Measurements from ENCODE around the gene TSPOAP1.

Gene TSPOAP1

GRCh38 chr17:58262149-58262548, 66.4 kb downstream of the TSPOAP1 start:
- Histone ChIP-seq H4K20me1 (ENCODE audit: low read depth, low read length) (no peaks in the 10 kb centered on the region), H3K27ac (ENCODE audit: low read depth, low read length) (no peak overlapping the region), H3K79me2 (ENCODE audit: insufficient read depth, low read length) (no peaks in the 10 kb centered on the region), H2AFZ (ENCODE audit: low read depth, low read length, severe bottlenecking) (no peak overlapping the region), H3K9me3 (ENCODE audit: insufficient read depth, low read length) (no peaks in the 10 kb centered on the region), H3K9me2 (replicated peaks; ENCODE audit: insufficient read depth, low read length) (no peaks in the 10 kb centered on the region), H3K36me3 (ENCODE audit: low read length) (no peaks in the 10 kb centered on the region), H3K27me3 (ENCODE audit: low read length) (no peaks in the 10 kb centered on the region), H3K4me2 (ENCODE audit: low read depth, low read length, poor library complexity, severe bottlenecking) (no peak overlapping the region), H3F3A (ENCODE audit: insufficient read depth) (no peaks in the 10 kb centered on the region), H3K4me3 (ENCODE audit: insufficient read depth, low read length, poor library complexity, severe bottlenecking) (no peak overlapping the region), H3K9ac (ENCODE audit: low read length) (no peak overlapping the region)
- TF ChIP-seq CTCF (IDR thresholded peaks at IDR 0.05; ENCODE audit: insufficient read depth, low read length, poor library complexity, severe bottlenecking): no peak
- no peak for TF ChIP-seq EZH2phosphoT487 (conservative IDR thresholded peaks at IDR 0.05; ENCODE audit: low read length)

- Histone ChIP-seq H3F3A (ENCODE audit: insufficient read depth) (no peaks in the 10 kb centered on the region), H3K27ac (ENCODE audit: low read depth, low read length) (no peak overlapping the region), H3K9me3 (ENCODE audit: insufficient read depth, low read length) (no peaks in the 10 kb centered on the region), H3K4me3 (ENCODE audit: insufficient read depth, low read length, poor library complexity, severe bottlenecking) (no peak overlapping the region), H4K20me1 (ENCODE audit: low read depth, low read length) (no peaks in the 10 kb centered on the region), H3K4me2 (ENCODE audit: low read depth, low read length, poor library complexity, severe bottlenecking) (no peak overlapping the region), H3K36me3 (ENCODE audit: low read length) (no peaks in the 10 kb centered on the region), H3K27me3 (ENCODE audit: low read length) (no peaks in the 10 kb centered on the region), H2AFZ (ENCODE audit: low read depth, low read length, severe bottlenecking) (no peak overlapping the region), H3K9me2 (replicated peaks; ENCODE audit: insufficient read depth, low read length) (no peaks in the 10 kb centered on the region), H3K79me2 (ENCODE audit: insufficient read depth, low read length) (no peaks in the 10 kb centered on the region), H3K9ac (ENCODE audit: low read length) (no peak overlapping the region)
- TF ChIP-seq EZH2phosphoT487 (conservative IDR thresholded peaks at IDR 0.05; ENCODE audit: low read length) (no peak), CTCF (IDR thresholded peaks at IDR 0.05; ENCODE audit: insufficient read depth, low read length, poor library complexity, severe bottlenecking) (no peak)
Measured at GRCh38 chr17:58254803-58255202, 73.8 kb downstream of the TSPOAP1 start.

GRCh38 chr17:58253082-58253481, 75.5 kb downstream of the TSPOAP1 start:
- no peak overlapping the region for H3K27ac ChIP-seq (ENCODE audit: low read depth, low read length)
- H2AFZ ChIP-seq (ENCODE audit: low read depth, low read length, severe bottlenecking): no peak overlapping the region
- H3K4me3 ChIP-seq (ENCODE audit: insufficient read depth, low read length, poor library complexity, severe bottlenecking): no peak overlapping the region
- no peaks in the 10 kb centered on the region for H3K9me2 ChIP-seq (replicated peaks; ENCODE audit: insufficient read depth, low read length)
- H3F3A ChIP-seq (ENCODE audit: insufficient read depth): no peaks in the 10 kb centered on the region
- no peak overlapping the region for H3K4me2 ChIP-seq (ENCODE audit: low read depth, low read length, poor library complexity, severe bottlenecking)
- TF ChIP-seq EZH2phosphoT487 (conservative IDR thresholded peaks at IDR 0.05; ENCODE audit: low read length): no peak
- no peak for TF ChIP-seq CTCF (IDR thresholded peaks at IDR 0.05; ENCODE audit: insufficient read depth, low read length, poor library complexity, severe bottlenecking)
- H3K9ac ChIP-seq (ENCODE audit: low read length): no peak overlapping the region
- H3K36me3 ChIP-seq (ENCODE audit: low read length): no peaks in the 10 kb centered on the region
- H3K27me3 ChIP-seq (ENCODE audit: low read length): no peaks in the 10 kb centered on the region
- H3K79me2 ChIP-seq (ENCODE audit: insufficient read depth, low read length): no peaks in the 10 kb centered on the region
- H3K9me3 ChIP-seq (ENCODE audit: insufficient read depth, low read length): no peaks in the 10 kb centered on the region
- H4K20me1 ChIP-seq (ENCODE audit: low read depth, low read length): no peaks in the 10 kb centered on the region
